Ishikawa (cell line): ENCODE results near the gene MAP3K5.

Experiments
- CEBPB ChIP-seq: IDR thresholded peaks from 2 replicates; pipeline ENCODE4 v1.6.1; 2012
- EGR1 ChIP-seq: IDR thresholded peaks from 2 replicates; pipeline ENCODE4 v1.6.1; 2012
- EP300 ChIP-seq: IDR thresholded peaks from 2 replicates; pipeline ENCODE4 v1.6.1; 2012; ENCODE audit warnings: borderline replicate concordance
- FOXM1 ChIP-seq: IDR thresholded peaks from 2 replicates; pipeline ENCODE4 v1.6.1; 2012; ENCODE audit warnings: low read depth, borderline replicate concordance
- MAX ChIP-seq: IDR thresholded peaks from 2 replicates; pipeline ENCODE4 v1.6.1; 2012
- NFIC ChIP-seq: IDR thresholded peaks from 2 replicates; pipeline ENCODE4 v1.6.1; 2012
- RAD21 ChIP-seq: IDR thresholded peaks from 2 replicates; pipeline ENCODE4 v1.6.1; 2012; ENCODE audit warnings: low read depth
- REST ChIP-seq: IDR thresholded peaks from 2 replicates; pipeline ENCODE4 v1.6.1; 2012; ENCODE audit warnings: low read depth, mild to moderate bottlenecking
- TCF12 ChIP-seq: IDR thresholded peaks from 2 replicates; pipeline ENCODE4 v1.6.1; 2012; ENCODE audit warnings: low read depth
- TEAD4 ChIP-seq: IDR thresholded peaks from 2 replicates; pipeline ENCODE4 v1.6.1; 2012
- YY1 ChIP-seq: IDR thresholded peaks from 2 replicates; pipeline ENCODE4 v1.6.1; 2012; ENCODE audit warnings: low read depth
- ZBTB7A ChIP-seq: IDR thresholded peaks from 2 replicates; pipeline ENCODE4 v1.6.1; 2012; ENCODE audit warnings: low read depth

- TF ChIP-seq REST (no peak), EGR1 (no peak), NFIC (no peak), ZBTB7A (no peak), RAD21 (no peak), FOXM1 (no peak), TCF12 (no peak), MAX (no peak), CEBPB (no peak), EP300 (no peak), YY1 (no peak), TEAD4 (no peak)
Observed at GRCh38 chr6:136625293-136625692, 167.0 kb downstream of the MAP3K5 start.
